H9 (cell line): ENCODE data around the gene TLR5. TPM values are rescaled to one million over a fixed set of nuclear protein-coding genes. Genes with fewer than 3 reads are reported as not detected.

ENCODE experiments used
- DNase-seq: peaks from one replicate; pipeline ENCODE4 v3.0.0-alpha.2; 2017
- H2AFZ ChIP-seq: one replicate; pipeline ENCODE4 v1.6.1; 2013; ENCODE audit warnings: mild to moderate bottlenecking, low read length, control low read depth, moderate library complexity
- H2AK5ac ChIP-seq: 2 replicates; pipeline ENCODE4 v1.6.1; 2013; ENCODE audit warnings: low read length, control low read depth, mixed read lengths; ENCODE audit not compliant: insufficient read length
- H2BK120ac ChIP-seq: one replicate; pipeline ENCODE4 v1.6.1; 2013; ENCODE audit warnings: low read depth, mild to moderate bottlenecking, low read length, control low read depth, inconsistent platforms; ENCODE audit not compliant: poor library complexity, severe bottlenecking
- H2BK12ac ChIP-seq: 2 replicates; pipeline ENCODE4 v1.6.1; 2013; ENCODE audit warnings: low read length, control low read depth, mixed read lengths, low read depth; ENCODE audit not compliant: insufficient read length
- H2BK15ac ChIP-seq: 2 replicates; pipeline ENCODE4 v1.6.1; 2013; ENCODE audit warnings: low read depth, low read length, control low read depth
- H2BK20ac ChIP-seq: one replicate; pipeline ENCODE4 v1.6.1; 2013; ENCODE audit warnings: low read depth, mild to moderate bottlenecking, low read length, control low read depth, inconsistent platforms; ENCODE audit not compliant: poor library complexity, severe bottlenecking
- H2BK5ac ChIP-seq: 2 replicates; pipeline ENCODE4 v1.6.1; 2013; ENCODE audit warnings: low read length, control low read depth, mixed read lengths; ENCODE audit not compliant: insufficient read length
- H3K14ac ChIP-seq: 2 replicates; pipeline ENCODE4 v1.6.1; 2013; ENCODE audit warnings: low read length, control low read depth; ENCODE audit not compliant: insufficient read depth
- H3K18ac ChIP-seq: 2 replicates; pipeline ENCODE4 v1.6.1; 2013; ENCODE audit warnings: low read depth, mild to moderate bottlenecking, mixed read lengths, low read length, control low read depth; ENCODE audit not compliant: insufficient read length
- H3K23ac ChIP-seq: 2 replicates; pipeline ENCODE4 v1.6.1; 2013; ENCODE audit warnings: low read length, control low read depth, mixed read lengths, low read depth; ENCODE audit not compliant: insufficient read length
- H3K23me2 ChIP-seq: 2 replicates; pipeline ENCODE4 v1.6.1; 2013; ENCODE audit warnings: low read depth, mild to moderate bottlenecking, mixed read lengths, low read length, control low read depth; ENCODE audit not compliant: insufficient read length, poor library complexity, severe bottlenecking
- H3K27ac ChIP-seq: 2 replicates; pipeline ENCODE4 v1.5.1; 2013; ENCODE audit warnings: low read length, control low read depth, mixed read lengths, low read depth; ENCODE audit not compliant: insufficient read length
- H3K27me3 ChIP-seq: 2 replicates; pipeline ENCODE4 v1.6.1; 2013; ENCODE audit warnings: low read length, control low read depth, inconsistent platforms; ENCODE audit not compliant: insufficient read depth
- H3K4ac ChIP-seq: 2 replicates; pipeline ENCODE4 v1.6.1; 2013; ENCODE audit warnings: low read depth, mild to moderate bottlenecking, control low read depth, inconsistent platforms, low read length, moderate library complexity
- H3K4me1 ChIP-seq: 2 replicates; pipeline ENCODE4 v1.6.1; 2013; ENCODE audit warnings: low read length, control low read depth, inconsistent platforms; ENCODE audit not compliant: insufficient read depth
- H3K4me2 ChIP-seq: 2 replicates; pipeline ENCODE4 v1.6.1; 2013; ENCODE audit warnings: low read length, control low read depth, mixed read lengths; ENCODE audit not compliant: insufficient read length, insufficient read depth
- H3K56ac ChIP-seq: 2 replicates; pipeline ENCODE4 v1.6.1; 2013; ENCODE audit warnings: low read depth, mild to moderate bottlenecking, mixed read lengths, low read length, control low read depth; ENCODE audit not compliant: insufficient read length
- H3K79me1 ChIP-seq: 2 replicates; pipeline ENCODE4 v1.6.1; 2013; ENCODE audit warnings: low read depth, mild to moderate bottlenecking, moderate library complexity, low read length, control low read depth, inconsistent platforms; ENCODE audit not compliant: insufficient read depth, poor library complexity, severe bottlenecking
- H3K79me2 ChIP-seq: 2 replicates; pipeline ENCODE4 v1.6.1; 2013; ENCODE audit warnings: low read length, control low read depth, inconsistent platforms; ENCODE audit not compliant: insufficient read depth
- H3K9ac ChIP-seq: 2 replicates; pipeline ENCODE4 v1.6.1; 2013; ENCODE audit warnings: low read length, control low read depth, mixed read lengths; ENCODE audit not compliant: insufficient read length; ENCODE audit errors: extremely low read depth
- H3K9me3 ChIP-seq: one replicate; pipeline ENCODE4 v1.6.1; 2013; ENCODE audit warnings: low read depth, low read length, inconsistent platforms; ENCODE audit not compliant: control insufficient read depth
- H3T11ph ChIP-seq: one replicate; pipeline ENCODE4 v1.6.1; 2013; ENCODE audit warnings: mild to moderate bottlenecking, low read length, control low read depth, inconsistent platforms
- H4K20me1 ChIP-seq: one replicate; pipeline ENCODE4 v1.6.1; 2013; ENCODE audit not compliant: control insufficient read depth, insufficient read length, insufficient read depth
- H4K5ac ChIP-seq: 2 replicates; pipeline ENCODE4 v1.6.1; 2013; ENCODE audit warnings: low read depth, mild to moderate bottlenecking, mixed read lengths, low read length, control low read depth; ENCODE audit not compliant: insufficient read length
- H4K8ac ChIP-seq: replicated peaks from 2 replicates; pipeline ENCODE4 v1.6.1; 2013; ENCODE audit warnings: low read length, control low read depth, mixed read lengths, low read depth; ENCODE audit not compliant: insufficient read length
- H4K91ac ChIP-seq: 2 replicates; pipeline ENCODE4 v1.6.1; 2013; ENCODE audit warnings: low read depth, mild to moderate bottlenecking, moderate library complexity, mixed read lengths, low read length, control low read depth; ENCODE audit not compliant: insufficient read length
- H3K27ac Mint-ChIP-seq, 3 experiments: 2 replicates in 2 of 3; 3 replicates in 1 of 3; pipeline ENCODE4 v1.8.0; 2020 to 2021; ENCODE audit warnings: mixed read lengths in 3 of 3, mild to moderate bottlenecking in 1 of 3, moderate library complexity in 1 of 3
- H3K27me3 Mint-ChIP-seq: 2 replicates; pipeline ENCODE4 v1.8.0; 2021; ENCODE audit warnings: low read depth, mild to moderate bottlenecking, moderate library complexity, mixed read lengths
- H3K36me3 Mint-ChIP-seq, 3 experiments: 2 replicates in 2 of 3; 3 replicates in 1 of 3; pipeline ENCODE4 v1.8.0; 2020 to 2021; ENCODE audit warnings: low read depth in 3 of 3, mixed read lengths in 3 of 3; ENCODE audit not compliant: insufficient read depth in 1 of 3
- H3K4me1 Mint-ChIP-seq, 2 experiments: 2 replicates each; pipeline ENCODE4 v1.8.0; 2020; ENCODE audit warnings: mixed read lengths in 2 of 2
- H3K4me3 Mint-ChIP-seq, 2 experiments: 2 replicates in 1 of 2; 3 replicates in 1 of 2; pipeline ENCODE4 v1.8.0; 2020 to 2021; ENCODE audit warnings: mild to moderate bottlenecking in 2 of 2, mixed read lengths in 2 of 2, moderate library complexity in 1 of 2
- H3K9me3 Mint-ChIP-seq, 2 experiments: 2 replicates in 1 of 2; 3 replicates in 1 of 2; pipeline ENCODE4 v1.8.0; 2020; ENCODE audit warnings: mild to moderate bottlenecking in 2 of 2, mixed read lengths in 2 of 2, moderate library complexity in 1 of 2
- CTCF ChIP-seq: fragments of 200-600 bp; sonication (generic); conservative IDR thresholded peaks from 3 replicates; pipeline ENCODE4 v1.8.0; 2021; ENCODE audit warnings: antibody characterized with exemption, mild to moderate bottlenecking
- WGBS: extraction: QIAGEN DNeasy Blood & Tissue Kit; methylation state at CpG from one replicate; pipeline ENCODE4 v1.1.7; 2013; ENCODE audit warnings: missing lambda C conversion rate, low lambda C conversion rate, mixed read lengths; ENCODE audit not compliant: insufficient read length; ENCODE audit errors: extremely low coverage; 5-methylcytosine and 5-hydroxymethylcytosine counted together
- total RNA-seq: library from RNA; stranded (reverse); gene quantifications from 2 replicates; pipeline ENCODE4 v1.2.1, GENCODE V29; 2021

Gene TLR5
- total RNA-seq, 1 experiment from 2014 or later, result not detected

DNA sequence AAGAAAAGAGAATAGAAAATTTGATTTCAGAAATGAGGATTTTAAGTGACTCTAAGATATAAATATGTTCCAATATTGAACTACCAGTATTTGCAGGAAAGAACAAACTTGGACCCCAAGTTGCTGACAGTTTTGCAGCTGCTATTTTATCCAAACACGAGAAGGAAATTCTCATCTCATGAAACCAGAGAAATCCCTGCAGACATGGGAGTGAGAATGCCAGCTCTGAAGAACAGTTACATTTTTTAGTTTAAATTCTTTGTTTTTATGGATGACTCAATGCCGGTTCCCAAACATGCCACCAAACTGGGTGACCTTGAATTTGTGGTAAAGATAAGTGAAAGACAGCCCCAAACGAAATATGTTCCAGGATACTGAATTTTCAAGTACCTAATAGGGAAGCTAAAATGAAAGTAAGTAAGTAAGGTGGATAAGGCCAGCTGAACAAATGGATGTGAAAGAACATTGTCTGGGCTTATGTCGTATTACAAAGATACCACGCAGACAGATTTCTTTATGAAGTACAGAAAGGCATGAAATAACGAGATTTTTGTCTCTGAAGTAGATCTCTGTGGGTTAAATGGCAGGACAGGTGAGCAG is 19.9 kb downstream of the TLR5 start:
- Histone ChIP-seq H2AFZ (no peak overlapping the region), H4K8ac (no peak overlapping the region), H3K27me3 (no peaks in the 10 kb centered on the region; the same call in 1 of the 2 replicates), H3T11ph (no peak overlapping the region), H3K23ac (no peak overlapping the region), H3K79me1 (no peaks in the 10 kb centered on the region), H4K5ac (no peak overlapping the region), H3K4me1 (no peaks in the 10 kb centered on the region; the same call in 1 of the 2 replicates), H3K14ac (no peak overlapping the region), H3K4ac (no peak overlapping the region), H3K9ac (no peak overlapping the region), H3K9me3 (no peaks in the 10 kb centered on the region), H3K56ac (no peak overlapping the region), H3K79me2 (no peaks in the 10 kb centered on the region), H2AK5ac (no peak overlapping the region), H2BK20ac (no peak overlapping the region), H2BK12ac (no peak overlapping the region), H3K18ac (no peak overlapping the region), H3K27ac (no peak overlapping the region), H2BK15ac (no peak overlapping the region), H4K20me1 (no peaks in the 10 kb centered on the region), H4K91ac (no peak overlapping the region), H3K23me2 (no peaks in the 10 kb centered on the region), H3K4me2 (peak overlapping the region; percentile 15), H2BK5ac (no peak overlapping the region), H2BK120ac (no peak overlapping the region)
- Mint-ChIP-seq H3K27me3 (peaks cover 24% of the 10 kb centered on the region), H3K4me1 (peaks cover 24 to 39% of the 10 kb centered on the region in 2 experiments), H3K4me3 (peak overlapping the region in 1 of 2 experiments; percentile 15; a peak in 1 of 5 replicates), H3K36me3 (no peaks in the 10 kb centered on the region), H3K27ac (no peak overlapping the region), H3K9me3 (no peaks in the 10 kb centered on the region)
- no peak for TF ChIP-seq CTCF
- no peak for DNase-seq
- WGBS, result no CpG with 5 or more reads among the region's 6 CpGs
